Stimulated activated CD8-positive, alpha-beta memory T cell treated with anti-CD3 and anti-CD28 coated beads, Interleukin-4, amount 100 ng/mL, for 48 hours (primary cell): ENCODE data around the gene KCNMB1.

Source experiments
- DNase-seq: peaks from one replicate; pipeline ENCODE4 v3.0.0-alpha.2; 2020

The KCNMB1 gene

GRCh38 chr5:170338291-170338690, 50.9 kb downstream of the KCNMB1 start:
- no peak for DNase-seq

GRCh38 chr5:170337045-170337733, 52.0 kb downstream of the KCNMB1 start:
- DNase-seq = no peak

- DNase-seq = no peak
Observed at GRCh38 chr5:170336065-170336464, 53.1 kb downstream of the KCNMB1 start.

- peak; percentile 47 for DNase-seq
Observed at GRCh38 chr5:170334626-170335025, 54.5 kb downstream of the KCNMB1 start.

GRCh38 chr5:170333161-170333910, 55.8 kb downstream of the KCNMB1 start:
- DNase-seq = peak; percentile 77

- DNase-seq = no peak
Observed at GRCh38 chr5:170332058-170332457, 57.1 kb downstream of the KCNMB1 start.

- peak; percentile 58 for DNase-seq
Observed at GRCh38 chr5:170330568-170331054, 58.6 kb downstream of the KCNMB1 start.

- no peak for DNase-seq
Observed at GRCh38 chr5:170329524-170329923, 59.6 kb downstream of the KCNMB1 start.

GRCh38 chr5:170327829-170328228, 61.3 kb downstream of the KCNMB1 start:
- DNase-seq = peak; percentile 24

- peak; percentile 16 for DNase-seq
Observed at GRCh38 chr5:170327168-170327567, 62.0 kb downstream of the KCNMB1 start.
